ENCODE measurements around the gene JAML. TPM values are rescaled to one million over a fixed set of nuclear protein-coding genes. Genes with fewer than 3 reads are reported as not detected.

JAML gene
- total RNA-seq, 1 experiment from 2014 or later, result not detected

GRCh38 chr11:118252688-118253087 is 27.9 kb upstream of the JAML start:
- no TSS peak for BruUV-seq (replicated peaks)
- DNase-seq (ENCODE audit: unreplicated experiment), result no peak
- Mint-ChIP-seq H3K4me1 (ENCODE audit: insufficient read depth, unreplicated experiment) (peaks cover 15% of the 10 kb centered on the region), H3K9me3 (ENCODE audit: unreplicated experiment) (no peaks in the 10 kb centered on the region), H3K36me3 (ENCODE audit: insufficient read depth, unreplicated experiment) (peaks cover 15% of the 10 kb centered on the region), H3K4me3 (ENCODE audit: unreplicated experiment) (peak overlapping the region; percentile 97), H3K27me3 (ENCODE audit: insufficient read depth, unreplicated experiment) (no peaks in the 10 kb centered on the region), H3K27ac (ENCODE audit: low read depth, unreplicated experiment) (peak overlapping the region; percentile 99)
- no peak for TF ChIP-seq CTCF (IDR thresholded peaks at IDR 0.05; ENCODE audit: unreplicated experiment)
- POLR2A ChIA-PET, result interaction anchor here (0.6 to 7.2 kb wide), 20 partner anchors 10 to 991 kb away, joined by 3 to 225 read pairs (median 4); partner anchors contain the start of genes MPZL2 and UBE4A
- CTCF ChIA-PET, result interaction anchor here (0.5 to 1.2 kb wide), 4 partner anchors 11 to 1012 kb away, joined by 3 to 9 read pairs (median 3); partner anchors contain the start of gene MPZL2
- intact Hi-C loops (cut with micrococcal nuclease), result loop anchor here (5.0 kb wide), 1 partner anchor 35 kb away; no protein-coding TSS in a partner anchor

- DNase-seq (ENCODE audit: unreplicated experiment), result peak; percentile 96
- peaks cover 15% of the 10 kb centered on the region for H3K36me3 Mint-ChIP-seq (ENCODE audit: insufficient read depth, unreplicated experiment)
- TSS peak; percentile 79 for BruUV-seq (replicated peaks)
- CTCF ChIA-PET, result interaction anchor here (0.5 to 1.2 kb wide), 4 partner anchors 10 to 54 kb away, joined by 3 to 9 read pairs (median 4); partner anchors contain the start of gene MPZL2
- H3K4me1 Mint-ChIP-seq (ENCODE audit: insufficient read depth, unreplicated experiment), result peaks cover 18% of the 10 kb centered on the region
- intact Hi-C loops (cut with micrococcal nuclease), result loop anchor here (5.0 kb wide), 1 partner anchor 35 kb away; no protein-coding TSS in a partner anchor
- no peaks in the 10 kb centered on the region for H3K9me3 Mint-ChIP-seq (ENCODE audit: unreplicated experiment)
- no peak for TF ChIP-seq CTCF (IDR thresholded peaks at IDR 0.05; ENCODE audit: unreplicated experiment)
- POLR2A ChIA-PET, result interaction anchor here (0.6 to 7.2 kb wide), 23 partner anchors 10 to 539 kb away, joined by 3 to 225 read pairs (median 4); partner anchors contain the start of genes DDX6, MPZL2 and UBE4A
- H3K27me3 Mint-ChIP-seq (ENCODE audit: insufficient read depth, unreplicated experiment), result no peaks in the 10 kb centered on the region
- H3K27ac Mint-ChIP-seq (ENCODE audit: low read depth, unreplicated experiment), result peak within 1 kb of the TSS; percentile 99
- H3K4me3 Mint-ChIP-seq (ENCODE audit: unreplicated experiment), result peak within 1 kb of the TSS; percentile 97
These were observed 27.2 kb upstream of the JAML start, which contains the start of gene MPZL3 for GRCh38 chr11:118251858-118252652. MPZL3 (minus strand) TSS chr11:118252365; CDS start chr11:118252294, 71 bp downstream.

- ChIA-PET CTCF (interaction anchor here (0.9 to 2.9 kb wide), 3 partner anchors 49 to 155 kb away, joined by 3 to 18 read pairs (median 4); no protein-coding TSS in a partner anchor), POLR2A (interaction anchor here (0.6 to 2.8 kb wide), 3 partner anchors 10 to 21 kb away, joined by 3 to 17 read pairs (median 4); partner anchors contain the start of gene MPZL2)
- no peaks in the 10 kb centered on the region for H3K27me3 Mint-ChIP-seq (ENCODE audit: insufficient read depth, unreplicated experiment)
- H3K27ac Mint-ChIP-seq (ENCODE audit: low read depth, unreplicated experiment), result no peak overlapping the region
- H3K9me3 Mint-ChIP-seq (ENCODE audit: unreplicated experiment), result no peaks in the 10 kb centered on the region
- intact Hi-C loops (cut with micrococcal nuclease), result no loop called here
- no TSS peak for BruUV-seq (replicated peaks)
- no peak overlapping the region for H3K4me3 Mint-ChIP-seq (ENCODE audit: unreplicated experiment)
- DNase-seq (ENCODE audit: unreplicated experiment), result no peak
- H3K36me3 Mint-ChIP-seq (ENCODE audit: insufficient read depth, unreplicated experiment), result peaks cover 4% of the 10 kb centered on the region
- peaks cover 21% of the 10 kb centered on the region for H3K4me1 Mint-ChIP-seq (ENCODE audit: insufficient read depth, unreplicated experiment)
- TF ChIP-seq CTCF (IDR thresholded peaks at IDR 0.05; ENCODE audit: unreplicated experiment), result no peak
These were observed 22.2 kb upstream of the JAML start for GRCh38 chr11:118247041-118247440.
